HFF-Myc (cell line): ENCODE data around the gene STON1.

Experiments
- DNase-seq: peaks from one replicate; pipeline ENCODE4 v3.0.0-alpha.2; 2011; ENCODE audit warnings: low read depth; ENCODE audit errors: extremely low read depth
- H3K4me3 ChIP-seq: replicated peaks from 2 replicates; pipeline ENCODE4 v1.5.1; 2011; ENCODE audit warnings: low read depth, mild to moderate bottlenecking, control low read depth, low read length
- CTCF ChIP-seq: IDR thresholded peaks from 2 replicates; pipeline ENCODE4 v1.5.1; 2012; ENCODE audit warnings: mild to moderate bottlenecking, low read depth, low read length, control low read depth; ENCODE audit errors: missing control alignments

The STON1 gene

GRCh38 chr2:48528431-48528830 lies 1.5 kb upstream of the STON1 start:
- no peak for TF ChIP-seq CTCF
- no peak overlapping the region for H3K4me3 ChIP-seq
- no peak for DNase-seq

- no peak overlapping the region for H3K4me3 ChIP-seq
- TF ChIP-seq CTCF, result no peak
- no peak for DNase-seq
Measured at GRCh38 chr2:48529194-48529593, 760 bp upstream of the STON1 start.

- no peak for TF ChIP-seq CTCF
- DNase-seq, result no peak
- peak overlapping the region; percentile 58 for H3K4me3 ChIP-seq
Measured at GRCh38 chr2:48529676-48530032, 300 bp upstream of the STON1 start.

DNA sequence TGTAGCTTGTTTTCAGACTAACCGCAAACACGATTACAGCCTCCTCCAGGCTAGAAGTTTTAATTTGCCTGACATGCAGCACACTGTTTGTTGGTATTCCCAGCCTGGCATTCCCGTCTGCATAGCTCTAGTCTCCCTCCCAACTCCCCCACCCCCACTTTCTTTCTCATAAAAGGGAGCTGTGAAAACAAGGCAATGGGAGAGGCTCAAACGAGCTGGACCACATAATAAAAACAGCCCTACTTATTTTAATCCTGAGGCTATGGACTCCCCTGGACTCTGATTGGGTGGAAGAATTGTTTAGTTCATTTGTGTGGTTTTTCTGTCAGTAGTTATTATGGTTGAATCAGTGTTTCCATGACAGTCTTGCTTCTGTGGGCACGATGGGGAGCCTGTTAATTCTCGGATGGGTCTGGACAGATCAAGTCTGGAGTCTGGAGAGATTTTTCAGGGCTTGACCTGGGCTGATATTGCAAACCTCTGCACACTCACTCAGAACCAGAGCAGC lies 1.2 kb downstream of the STON1 start:
- peak overlapping the region; percentile 58 for H3K4me3 ChIP-seq
- no peak for TF ChIP-seq CTCF
- peak; percentile 54 for DNase-seq

DNA sequence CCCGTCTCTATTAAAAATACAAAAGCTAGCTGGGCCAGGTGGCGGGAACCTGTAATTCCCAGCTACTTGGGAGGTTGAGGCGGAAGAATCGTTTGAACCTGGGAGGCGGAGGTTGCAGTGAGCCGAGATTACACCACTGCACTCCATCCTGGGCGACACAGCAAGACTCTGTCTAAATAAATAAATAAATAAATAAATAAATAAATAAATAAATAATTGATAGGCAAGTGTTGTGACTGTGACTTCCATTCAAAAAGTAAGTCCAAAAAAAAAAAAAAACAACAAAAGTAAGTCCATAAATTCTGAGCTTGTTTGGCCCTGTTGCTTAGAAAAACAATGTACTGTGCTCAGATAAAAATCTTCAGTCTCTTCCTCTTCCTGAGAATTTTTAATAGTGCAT lies 2.2 kb downstream of the STON1 start:
- H3K4me3 ChIP-seq, result no peak overlapping the region
- no peak for TF ChIP-seq CTCF
- no peak for DNase-seq

DNA sequence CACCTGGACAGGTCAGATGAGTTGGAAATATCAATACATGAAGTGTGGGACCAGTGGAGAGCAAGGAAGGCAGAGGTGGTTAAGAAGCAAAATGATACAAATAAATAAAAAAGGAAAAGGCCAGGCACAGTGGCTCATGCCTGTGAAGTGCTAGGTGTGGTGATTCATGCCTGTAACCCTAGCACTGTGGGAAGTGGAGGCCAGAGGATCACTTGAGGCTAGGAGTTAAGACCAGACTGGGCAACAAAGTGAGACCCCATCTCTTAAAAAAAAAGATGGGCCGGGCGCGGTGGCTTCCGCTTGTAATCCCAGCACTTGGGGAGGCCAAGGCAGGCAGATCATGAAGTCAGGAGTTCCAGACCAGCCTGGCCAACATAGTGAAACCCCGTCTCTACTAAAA lies 2.9 kb downstream of the STON1 start:
- TF ChIP-seq CTCF, result no peak

DNA sequence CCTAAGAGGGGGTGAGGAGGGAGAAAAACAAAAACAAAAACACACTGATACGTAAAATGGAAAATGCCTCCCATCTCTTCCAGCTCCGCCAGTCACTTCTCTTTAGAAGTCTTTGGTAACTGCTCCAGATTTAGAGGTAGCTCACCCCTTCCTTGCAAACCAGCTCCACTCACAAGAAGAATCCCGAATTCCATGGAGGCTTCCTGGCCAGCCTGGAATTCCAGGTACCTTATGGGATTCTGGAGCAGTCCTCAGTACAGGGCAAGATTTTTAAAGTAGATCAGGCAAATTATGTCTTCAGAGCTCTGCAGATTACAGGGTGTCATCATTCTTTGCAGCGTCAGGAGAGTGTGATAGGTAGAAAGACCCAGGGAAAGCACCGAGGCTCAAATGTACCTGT lies 4.8 kb downstream of the STON1 start:
- no peak for DNase-seq
- H3K4me3 ChIP-seq, result no peak overlapping the region
- no peak for TF ChIP-seq CTCF

More for the DNA sequence above, 2.9 kb downstream of the STON1 start:
- DNase-seq, result no peak
- no peak overlapping the region for H3K4me3 ChIP-seq
